ENCODE measurements around the gene PRKAR2B. TPM values are rescaled to one million over a fixed set of nuclear protein-coding genes. Genes with fewer than 3 reads are reported as not detected.

PRKAR2B gene
- total RNA-seq, 2 donors from 2014 or later, result 12.4 to 65.7 TPM

DNA sequence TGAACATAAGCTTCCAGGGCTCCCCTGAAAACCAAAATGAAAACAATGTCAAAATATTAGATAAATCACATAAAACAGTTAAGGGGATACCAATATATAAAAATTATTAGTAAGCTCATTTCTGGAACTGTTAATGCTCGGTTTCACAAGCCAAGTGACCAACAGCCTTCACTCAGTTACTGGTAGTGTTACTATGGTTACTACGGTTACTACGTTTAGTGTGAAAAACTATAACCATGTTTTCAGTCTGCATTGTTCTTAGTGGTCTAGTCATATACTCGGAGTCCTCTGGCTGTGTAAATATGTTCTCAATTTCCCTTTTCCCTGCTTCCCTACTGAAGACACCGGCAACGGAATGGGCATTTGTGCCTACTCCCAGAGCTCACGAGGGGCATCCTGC lies 159.1 kb downstream of the PRKAR2B start:
- DNase-seq (ENCODE audit: low spot score), result no peak
- TF ChIP-seq POLR2AphosphoS5 (IDR thresholded peaks at IDR 0.05) (no peak), POLR2A (IDR thresholded peaks at IDR 0.05) (no peak)
- TF ChIP-seq, protein P1, sequence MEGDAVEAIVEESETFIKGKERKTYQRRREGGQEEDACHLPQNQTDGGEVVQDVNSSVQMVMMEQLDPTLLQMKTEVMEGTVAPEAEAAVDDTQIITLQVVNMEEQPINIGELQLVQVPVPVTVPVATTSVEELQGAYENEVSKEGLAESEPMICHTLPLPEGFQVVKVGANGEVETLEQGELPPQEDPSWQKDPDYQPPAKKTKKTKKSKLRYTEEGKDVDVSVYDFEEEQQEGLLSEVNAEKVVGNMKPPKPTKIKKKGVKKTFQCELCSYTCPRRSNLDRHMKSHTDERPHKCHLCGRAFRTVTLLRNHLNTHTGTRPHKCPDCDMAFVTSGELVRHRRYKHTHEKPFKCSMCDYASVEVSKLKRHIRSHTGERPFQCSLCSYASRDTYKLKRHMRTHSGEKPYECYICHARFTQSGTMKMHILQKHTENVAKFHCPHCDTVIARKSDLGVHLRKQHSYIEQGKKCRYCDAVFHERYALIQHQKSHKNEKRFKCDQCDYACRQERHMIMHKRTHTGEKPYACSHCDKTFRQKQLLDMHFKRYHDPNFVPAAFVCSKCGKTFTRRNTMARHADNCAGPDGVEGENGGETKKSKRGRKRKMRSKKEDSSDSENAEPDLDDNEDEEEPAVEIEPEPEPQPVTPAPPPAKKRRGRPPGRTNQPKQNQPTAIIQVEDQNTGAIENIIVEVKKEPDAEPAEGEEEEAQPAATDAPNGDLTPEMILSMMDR (IDR thresholded peaks at IDR 0.05), result no peak
- H3K36me3 ChIP-seq, result no peaks in the 10 kb centered on the region
- no peaks in the 10 kb centered on the region for H3K4me1 ChIP-seq (replicated peaks)
- H3K27me3 ChIP-seq (replicated peaks; ENCODE audit: insufficient read depth), result no peaks in the 10 kb centered on the region
- no peak overlapping the region for H3K4me3 ChIP-seq
- intact Hi-C loops (cut with DNase I), result loop anchor here (10.0 kb wide), 1 partner anchor 261 kb away; no protein-coding TSS in a partner anchor
- no peaks in the 10 kb centered on the region for H3K9me3 ChIP-seq
- 90% methylated on average over 7 of the region's 7 CpGs for WGBS
- H3K27ac ChIP-seq, result no peak overlapping the region

DNA sequence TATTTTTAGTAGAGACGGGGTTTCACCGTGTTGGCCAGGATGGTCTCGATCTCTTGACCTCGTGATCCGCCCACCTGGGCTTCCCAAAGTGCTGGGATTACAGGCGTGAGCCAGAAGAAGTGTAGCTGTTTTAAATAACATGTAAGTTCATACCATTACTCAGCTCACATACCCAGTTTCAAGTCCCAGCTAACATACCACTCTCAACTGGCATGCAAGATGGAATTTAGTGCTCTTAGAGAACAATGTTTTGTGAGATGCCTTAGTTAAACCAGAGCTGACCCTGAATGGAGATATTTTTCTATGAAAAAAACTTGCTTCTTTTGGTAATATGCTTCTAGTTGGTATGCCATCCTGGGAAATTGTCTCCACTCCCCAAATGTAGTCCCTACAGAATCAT lies 161.6 kb downstream of the PRKAR2B start:
- intact Hi-C loops (cut with DNase I), result loop anchor here (10.0 kb wide), 1 partner anchor 259 kb away; no protein-coding TSS in a partner anchor
- no peaks in the 10 kb centered on the region for H3K9me3 ChIP-seq
- no peak overlapping the region for H3K27ac ChIP-seq
- H3K27me3 ChIP-seq (replicated peaks; ENCODE audit: insufficient read depth), result no peaks in the 10 kb centered on the region
- no peaks in the 10 kb centered on the region for H3K4me1 ChIP-seq (replicated peaks)
- 98% methylated on average over 6 of the region's 6 CpGs for WGBS
- TF ChIP-seq POLR2A (IDR thresholded peaks at IDR 0.05) (no peak), POLR2AphosphoS5 (IDR thresholded peaks at IDR 0.05) (no peak)
- TF ChIP-seq, protein P1 (IDR thresholded peaks at IDR 0.05), result no peak
- H3K36me3 ChIP-seq, result no peaks in the 10 kb centered on the region
- no peak for DNase-seq (ENCODE audit: low spot score)
- H3K4me3 ChIP-seq, result no peak overlapping the region

DNA sequence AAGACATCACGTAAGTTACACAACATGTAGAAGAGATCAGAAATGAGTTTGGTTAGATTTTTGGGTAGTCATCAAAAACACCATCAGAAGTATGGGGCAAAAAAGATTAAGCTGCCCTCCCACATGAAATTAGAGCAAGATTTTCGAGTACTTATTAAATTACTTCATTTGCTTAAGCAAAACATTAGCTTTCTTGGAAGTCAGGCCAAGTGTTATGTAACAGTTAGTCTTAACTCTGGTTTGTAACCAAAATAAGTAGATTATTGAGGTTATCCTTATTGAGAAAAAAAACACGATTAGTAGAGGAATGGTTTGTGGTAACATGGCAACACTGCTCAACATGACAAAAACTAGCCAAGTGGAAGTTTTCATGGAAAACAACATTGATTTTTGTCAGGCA lies 162.2 kb downstream of the PRKAR2B start:
- H3K27ac ChIP-seq, result peak overlapping the region in 1 of 2 donors; percentile 35
- WGBS, result 57% methylated on average over 3 of the region's 3 CpGs

DNA sequence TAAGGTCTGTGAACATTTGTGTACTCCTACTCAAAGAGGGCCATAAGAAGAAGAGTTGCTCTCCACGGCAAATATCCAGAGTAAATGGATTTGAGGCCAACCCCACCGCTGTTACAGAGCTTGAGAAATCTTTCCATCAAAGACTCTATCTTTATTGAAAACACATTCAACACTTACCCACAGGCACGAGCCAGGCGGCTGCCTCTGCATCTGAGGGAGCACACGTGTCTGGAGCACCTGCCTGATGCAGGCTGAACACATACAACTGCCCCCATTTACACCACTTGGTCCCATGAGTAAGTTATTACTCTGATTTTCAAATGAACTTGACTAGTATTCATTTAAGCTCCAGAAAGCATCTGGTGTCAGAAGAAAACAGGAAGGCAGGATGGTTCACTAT lies 163.0 kb downstream of the PRKAR2B start:
- intact Hi-C loops (cut with DNase I), result loop anchor here (10.0 kb wide), 1 partner anchor 257 kb away; no protein-coding TSS in a partner anchor

More for the DNA sequence above, 162.2 kb downstream of the PRKAR2B start:
- H3K36me3 ChIP-seq, result no peaks in the 10 kb centered on the region
- DNase-seq (ENCODE audit: low spot score), result no peak
- no peaks in the 10 kb centered on the region for H3K9me3 ChIP-seq
- no peaks in the 10 kb centered on the region for H3K27me3 ChIP-seq (replicated peaks; ENCODE audit: insufficient read depth)
- H3K4me1 ChIP-seq (replicated peaks), result no peaks in the 10 kb centered on the region
- no peak overlapping the region for H3K4me3 ChIP-seq
- TF ChIP-seq, protein P1 (IDR thresholded peaks at IDR 0.05), result no peak
- TF ChIP-seq POLR2AphosphoS5 (IDR thresholded peaks at IDR 0.05), result no peak
- no peak for TF ChIP-seq POLR2A (IDR thresholded peaks at IDR 0.05)
- intact Hi-C loops (cut with DNase I), result loop anchor here (10.0 kb wide), 1 partner anchor 258 kb away; no protein-coding TSS in a partner anchor

More for the DNA sequence above, 163.0 kb downstream of the PRKAR2B start:
- WGBS, result 89% methylated on average over 5 of the region's 5 CpGs
- DNase-seq (ENCODE audit: low spot score), result no peak
- H3K27ac ChIP-seq, result peak overlapping the region in 1 of 2 donors; percentile 35
- no peaks in the 10 kb centered on the region for H3K9me3 ChIP-seq
- no peaks in the 10 kb centered on the region for H3K36me3 ChIP-seq
- H3K4me3 ChIP-seq, result no peak overlapping the region
- H3K4me1 ChIP-seq (replicated peaks), result no peaks in the 10 kb centered on the region
- no peaks in the 10 kb centered on the region for H3K27me3 ChIP-seq (replicated peaks; ENCODE audit: insufficient read depth)
- TF ChIP-seq, protein P1 (IDR thresholded peaks at IDR 0.05), result no peak
- TF ChIP-seq POLR2AphosphoS5 (IDR thresholded peaks at IDR 0.05), result no peak
- no peak for TF ChIP-seq POLR2A (IDR thresholded peaks at IDR 0.05)

Data from prostate gland (tissue), 2 donors.